Right ventricle myocardium inferior (tissue), 1 donor: ENCODE data around the gene CPPED1. TPM values are rescaled to one million over a fixed set of nuclear protein-coding genes. Genes with fewer than 3 reads are reported as not detected.
A peak's percentile ranks its signal among the peaks of the same experiment; 100 is the strongest.

Source experiments
- ATAC-seq: fragments of 200-7000 bp; cut with Tn5 transposase; one replicate; pipeline ENCODE4 v1.9.1; 2020; ENCODE audit warnings: mild to moderate bottlenecking, moderate library complexity
- DNase-seq: peaks from one replicate; pipeline ENCODE4 v3.0.0; 2021; ENCODE audit errors: missing footprints
- intact Hi-C: fragments of 100-400 bp; cut with DNase I; formaldehyde crosslinking; loops from one replicate; pipeline ENCODE4 v1.11.0; 2022
- total RNA-seq: library from RNA; stranded (reverse); fragmentation: NEBNext Ultra II Directional; extraction: Animal tissue kit (Norgen Biotek cat#: 25700); gene quantifications from one replicate; pipeline ENCODE4 v1.2.1, GENCODE V29; 2021
- donor health status: DM: no; HTN: yes; CAD: no; lungs with severe emphysema.

The CPPED1 gene
- total RNA-seq, 1 donor from 2014 or later = 14.3 TPM

DNA sequence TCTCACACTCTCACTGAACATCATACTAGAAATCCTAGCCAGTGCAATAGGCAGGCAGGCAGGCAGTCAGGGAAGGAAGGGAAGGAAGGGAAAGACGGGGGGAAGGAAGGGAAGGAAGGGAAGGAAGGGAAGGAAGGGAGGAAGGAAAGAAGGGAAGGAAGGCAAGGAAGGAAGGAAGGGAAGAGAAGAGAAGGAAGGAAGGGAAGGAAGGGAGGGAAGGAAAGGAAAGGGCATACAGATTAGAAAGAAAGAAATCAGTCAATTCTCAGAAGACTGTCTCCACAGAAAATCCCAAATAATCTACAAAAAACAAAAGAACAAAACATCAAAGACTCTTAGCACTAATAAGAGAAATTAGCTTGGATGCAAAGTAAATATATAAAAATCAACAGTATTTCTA, 93.9 kb downstream of the CPPED1 start:
- intact Hi-C loops = no loop called here
- ATAC-seq = no peak
- DNase-seq = no peak

DNA sequence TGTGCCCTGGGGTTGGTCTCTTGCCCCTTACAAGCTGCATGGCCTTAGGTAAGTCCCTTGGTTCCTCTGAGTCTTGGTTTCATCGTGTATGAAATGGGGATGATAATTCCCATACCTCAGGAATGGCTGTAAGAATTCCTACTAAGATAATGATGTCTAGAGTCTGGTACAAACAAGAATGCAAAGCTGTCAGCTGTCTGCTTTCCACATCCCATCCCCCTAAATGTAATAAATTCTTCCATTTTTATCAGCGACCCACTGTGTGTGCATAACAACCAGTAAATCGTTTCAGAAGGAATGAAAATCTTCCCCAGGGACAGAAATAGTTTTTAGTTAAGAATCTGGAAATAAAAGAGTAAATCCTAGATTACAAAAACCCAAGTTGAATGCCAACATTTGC, 95.4 kb downstream of the CPPED1 start:
- ATAC-seq (no peak), DNase-seq (no peak)
- intact Hi-C loops = no loop called here

DNA sequence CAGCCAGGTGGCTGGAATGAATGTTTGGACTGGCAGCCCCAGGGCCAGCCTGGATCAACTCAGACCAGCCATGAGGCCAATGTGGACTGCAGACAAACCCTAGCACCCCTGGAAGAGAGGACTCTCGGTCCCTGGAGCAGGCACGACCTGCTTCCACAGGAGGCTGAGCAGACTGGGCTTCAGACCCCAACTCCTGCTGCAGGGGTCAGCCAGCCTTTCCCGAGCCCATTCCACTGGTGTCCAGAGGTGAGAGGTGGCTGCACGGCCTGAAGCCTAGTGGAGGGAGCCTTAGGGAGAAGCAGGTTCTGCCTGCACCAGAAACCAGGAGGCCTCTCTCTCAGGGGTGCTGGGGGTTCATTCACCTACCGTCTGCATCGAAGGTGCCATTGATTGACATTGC, 97.1 kb downstream of the CPPED1 start:
- intact Hi-C loops = no loop called here
- ATAC-seq (no peak), DNase-seq (no peak)

DNA sequence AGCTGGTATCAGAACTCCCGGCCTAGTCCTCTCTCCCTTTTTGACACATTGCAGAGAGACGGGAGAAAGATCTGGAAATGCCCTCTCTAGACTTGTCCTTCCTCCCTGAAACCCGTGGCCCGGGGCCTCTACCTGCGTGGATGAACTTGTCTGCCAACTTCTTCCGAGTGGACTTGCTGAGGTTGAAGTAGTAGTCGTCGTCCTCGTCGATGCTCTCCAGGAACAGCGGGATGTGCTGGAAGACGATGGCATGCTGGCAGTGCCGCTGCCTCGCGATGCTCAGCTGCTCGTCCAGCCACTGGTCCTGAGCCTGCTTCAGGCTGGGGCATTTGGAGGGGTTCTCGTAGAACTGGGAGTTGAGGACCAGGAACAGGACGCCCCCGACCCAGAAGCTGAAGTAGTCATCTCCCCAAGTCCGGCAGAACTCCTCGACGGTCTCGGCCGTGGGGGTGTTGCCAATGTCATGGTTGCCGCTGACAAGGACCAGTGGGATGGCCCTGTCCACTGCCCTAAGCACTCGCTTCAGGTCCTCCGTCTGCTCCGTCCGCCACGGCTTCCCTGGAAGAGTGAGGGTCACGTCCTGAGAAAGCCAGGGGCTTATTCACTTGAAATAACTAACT, 99.1 kb downstream of the CPPED1 start:
- no peak for DNase-seq
- intact Hi-C loops = no loop called here
- ATAC-seq = no peak

DNA sequence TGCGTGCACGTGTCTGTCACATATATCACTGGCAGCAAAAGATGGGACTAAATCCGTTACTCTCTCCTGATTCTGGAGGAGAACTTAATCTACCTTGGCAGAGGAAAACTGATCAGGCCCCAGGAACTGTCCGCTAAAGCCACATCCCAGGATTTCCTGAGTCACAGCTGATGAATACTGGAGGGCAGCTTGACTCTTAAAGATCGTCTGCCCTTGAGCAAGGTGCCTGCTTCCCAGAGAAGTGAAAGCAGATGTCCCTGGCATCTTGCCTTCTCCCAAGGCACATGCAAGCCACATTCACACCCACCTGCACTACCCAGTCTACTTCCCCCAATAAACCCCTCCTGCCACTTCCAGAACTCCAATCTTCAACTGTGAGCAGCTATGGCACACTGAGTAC, 99.8 kb downstream of the CPPED1 start:
- DNase-seq = no peak
- no peak for ATAC-seq
- intact Hi-C loops = no loop called here

DNA sequence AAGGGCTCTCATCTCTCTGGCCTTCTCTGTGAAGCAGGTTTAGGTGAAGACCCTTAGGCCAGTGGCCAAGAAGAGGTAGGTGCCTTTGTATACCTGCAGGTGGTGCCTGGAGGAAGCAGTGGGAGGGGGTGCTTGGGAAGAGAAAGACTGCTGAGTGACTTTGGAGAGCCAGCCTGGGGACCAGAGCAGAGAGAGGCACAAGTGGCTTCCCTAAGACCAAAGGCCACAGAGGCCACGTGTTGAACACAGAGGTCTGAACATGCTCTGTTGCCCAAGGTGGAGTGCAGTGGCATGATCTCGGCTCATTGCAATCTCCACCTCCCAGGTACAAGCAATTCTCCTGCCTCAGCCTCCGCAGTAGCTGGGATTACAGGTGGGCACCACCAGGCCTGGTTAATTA, 103.5 kb downstream of the CPPED1 start:
- DNase-seq = no peak
- no peak for ATAC-seq
- intact Hi-C loops = no loop called here

DNA sequence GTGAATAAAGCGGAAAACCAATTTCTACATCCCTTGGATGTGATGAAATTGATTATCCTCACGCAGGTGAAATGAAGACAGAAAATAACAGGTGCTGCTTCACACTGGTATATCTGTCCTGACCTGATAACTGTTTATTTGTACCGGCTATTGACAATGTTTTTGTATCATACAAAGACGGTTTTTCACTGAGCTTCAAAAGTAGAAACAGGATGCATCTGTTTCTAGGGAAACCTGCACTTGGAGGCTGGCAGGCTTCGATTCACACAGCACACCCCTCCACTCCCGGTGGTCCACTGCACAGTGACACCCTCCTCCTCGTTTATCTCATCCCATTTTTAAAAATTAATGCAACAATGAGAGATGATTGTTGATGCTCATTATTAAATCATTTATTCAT, 104.5 kb downstream of the CPPED1 start:
- ATAC-seq (no peak), DNase-seq (no peak)
- intact Hi-C loops = loop anchor here (10.0 kb wide), 1 partner anchor 206 kb away; the partner anchor contains the start of gene SHISA9

DNA sequence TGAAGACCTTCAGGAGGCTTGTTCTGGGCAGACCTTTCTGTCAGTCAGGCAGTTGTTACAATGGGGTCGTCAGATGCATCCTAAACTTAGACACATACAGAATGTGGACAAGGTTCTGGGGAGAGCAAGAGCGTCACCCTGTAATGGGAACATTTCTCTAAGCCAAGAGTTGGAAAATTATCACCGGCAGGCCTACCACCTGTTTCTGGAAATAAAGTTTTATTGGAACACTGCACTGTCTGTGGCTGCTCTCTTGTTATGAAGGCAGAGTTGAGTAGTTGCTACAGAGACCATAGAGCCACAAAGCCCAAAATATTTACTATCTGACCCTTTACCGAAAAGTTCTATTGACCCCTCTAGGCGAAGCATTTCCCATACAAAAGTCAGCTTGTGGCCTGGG, 106.2 kb downstream of the CPPED1 start:
- DNase-seq (no peak), ATAC-seq (no peak)
- intact Hi-C loops = loop anchor here (10.0 kb wide), 1 partner anchor 207 kb away; the partner anchor contains the start of gene SHISA9

DNA sequence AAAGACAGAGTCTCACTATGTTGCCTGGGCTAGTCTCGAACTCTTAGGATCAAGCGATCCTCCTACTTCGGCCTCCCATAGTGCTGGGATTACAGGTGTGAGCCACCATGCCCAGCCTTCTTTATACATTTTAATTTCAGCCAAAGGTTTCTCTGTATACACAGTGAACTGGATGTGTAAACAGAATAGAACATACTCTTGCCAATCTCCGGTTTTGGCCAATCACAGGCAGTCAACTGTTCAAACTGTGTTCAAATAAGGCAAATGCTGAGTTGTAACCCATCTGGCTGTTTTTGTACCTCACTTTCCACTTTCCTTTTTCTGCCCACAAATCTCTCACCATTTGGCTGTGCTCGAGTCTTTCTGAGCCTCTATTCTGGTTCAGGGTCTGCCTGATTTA, 108.2 kb downstream of the CPPED1 start:
- ATAC-seq (no peak), DNase-seq (no peak)
- intact Hi-C loops = loop anchor here (10.0 kb wide), 1 partner anchor 209 kb away; the partner anchor contains the start of gene SHISA9

DNA sequence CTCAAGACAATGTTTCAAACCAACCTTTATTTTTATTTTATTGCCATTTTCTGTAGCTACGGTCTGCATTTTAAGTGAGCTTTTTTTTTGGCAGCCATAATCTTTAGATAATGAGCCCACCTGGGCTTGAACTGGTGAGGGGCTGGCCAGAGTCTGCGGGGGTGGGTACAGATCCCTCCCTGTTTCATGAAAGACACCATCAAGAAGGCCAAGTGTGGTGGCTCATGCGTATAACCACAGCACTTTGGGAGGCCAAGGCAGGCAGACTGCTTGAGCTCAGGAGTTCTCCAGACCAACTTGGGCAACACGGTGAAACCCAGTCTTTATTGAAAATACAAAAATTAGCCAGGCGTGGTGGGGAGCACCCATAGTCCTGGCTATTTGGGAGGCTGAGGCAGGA, 113.7 kb downstream of the CPPED1 start:
- intact Hi-C loops = loop anchor here (10.0 kb wide), 1 partner anchor 215 kb away; the partner anchor contains the start of gene SHISA9

DNA sequence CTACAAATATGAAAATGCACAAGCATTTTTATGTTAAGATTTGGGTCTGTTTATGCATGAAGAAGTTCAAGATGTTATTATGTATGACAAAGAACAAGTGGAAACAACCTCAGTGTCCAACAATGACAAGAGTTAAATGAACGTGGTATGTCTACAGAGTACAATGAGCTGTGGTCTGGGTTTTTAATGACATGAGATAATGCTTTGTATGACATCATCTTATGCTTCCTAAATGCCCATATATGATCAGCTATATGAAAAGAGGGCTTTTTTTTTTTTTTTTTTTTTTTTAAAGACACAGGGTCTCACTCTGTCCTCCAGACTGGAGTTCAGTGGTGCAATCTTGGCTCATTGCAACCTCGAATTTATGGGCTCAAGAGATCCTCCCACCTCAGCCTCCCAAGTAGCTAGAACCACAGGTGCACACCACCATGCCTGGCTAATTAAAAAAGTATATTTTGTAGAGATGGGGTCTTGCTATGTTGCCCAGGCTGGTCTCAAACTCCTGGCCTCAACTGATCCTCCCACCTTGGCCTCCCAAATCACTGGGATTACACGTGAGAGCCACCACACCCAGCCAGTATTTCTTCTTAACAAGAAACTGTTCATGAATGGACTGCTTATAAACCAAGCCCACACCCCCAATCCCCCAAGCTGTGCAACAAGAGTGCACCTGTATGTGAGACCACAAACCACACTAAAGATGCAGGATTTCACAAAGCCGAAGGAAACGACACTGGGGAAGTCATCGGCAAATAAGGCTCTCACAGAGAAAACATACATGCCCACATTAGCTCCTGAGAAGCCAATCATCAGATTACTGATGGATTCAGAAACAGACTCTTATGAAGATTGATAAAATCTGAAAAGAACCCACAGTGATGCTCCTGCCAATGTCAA, 114.5 kb downstream of the CPPED1 start:
- DNase-seq (no peak), ATAC-seq (no peak)
- intact Hi-C loops = no loop called here

More for the DNA sequence above, 113.7 kb downstream of the CPPED1 start:
- DNase-seq (no peak), ATAC-seq (no peak)

DNA sequence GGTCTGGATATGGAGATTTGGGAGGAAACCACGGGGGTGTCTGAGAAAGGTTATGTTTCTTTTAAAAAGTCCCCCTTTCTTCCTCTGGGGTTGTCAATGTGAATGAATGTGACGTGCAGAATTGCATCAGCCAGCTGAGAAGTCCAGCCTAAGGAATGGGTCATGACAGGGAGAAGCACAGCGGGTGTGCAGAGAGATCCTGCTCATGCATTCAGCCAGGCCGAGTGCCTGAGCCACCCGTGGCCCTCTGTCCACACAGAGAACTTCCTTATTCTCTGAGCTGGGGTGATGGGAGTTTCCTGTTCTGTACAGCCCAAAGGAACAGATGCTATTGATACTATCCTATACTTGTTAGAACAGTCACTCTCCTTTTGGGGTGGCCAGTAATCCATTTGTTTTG, 117.9 kb downstream of the CPPED1 start:
- ATAC-seq (no peak), DNase-seq (no peak)
- intact Hi-C loops = no loop called here

DNA sequence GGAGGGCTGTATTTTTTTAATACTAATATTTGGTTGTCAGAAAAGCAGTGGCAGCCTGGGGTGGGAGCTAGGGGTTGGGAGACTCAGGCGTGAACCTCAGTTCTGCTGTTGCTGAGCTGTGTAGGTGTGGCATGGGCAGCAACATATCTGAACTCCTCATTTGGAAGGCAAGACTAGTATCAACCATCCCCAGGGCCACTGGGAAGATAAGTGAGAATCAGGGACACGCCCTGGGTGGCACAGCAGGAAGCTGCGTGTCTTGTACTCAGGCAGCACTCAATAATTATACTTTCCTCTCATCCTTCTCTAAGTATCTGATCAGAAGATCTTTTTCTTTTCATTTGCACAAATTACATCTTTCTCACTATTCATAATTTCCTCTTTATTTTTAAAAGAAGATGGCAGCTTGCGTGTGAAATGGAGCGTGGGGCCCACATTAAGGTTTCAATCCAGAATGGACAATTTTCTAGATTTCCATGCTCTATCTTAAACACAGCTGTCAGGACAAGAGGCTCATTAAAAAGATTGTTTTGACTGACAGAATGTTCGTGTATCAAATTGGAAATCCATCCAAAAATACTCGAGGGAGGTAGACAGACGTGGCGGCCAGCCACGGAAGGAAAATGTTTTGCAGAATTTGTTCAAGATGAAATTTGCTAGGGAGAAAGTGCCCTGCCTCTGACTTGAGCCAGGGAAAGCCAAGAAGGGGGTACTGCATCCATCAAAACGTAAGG, 121.1 kb downstream of the CPPED1 start:
- DNase-seq (no peak), ATAC-seq (no peak)
- intact Hi-C loops = no loop called here

DNA sequence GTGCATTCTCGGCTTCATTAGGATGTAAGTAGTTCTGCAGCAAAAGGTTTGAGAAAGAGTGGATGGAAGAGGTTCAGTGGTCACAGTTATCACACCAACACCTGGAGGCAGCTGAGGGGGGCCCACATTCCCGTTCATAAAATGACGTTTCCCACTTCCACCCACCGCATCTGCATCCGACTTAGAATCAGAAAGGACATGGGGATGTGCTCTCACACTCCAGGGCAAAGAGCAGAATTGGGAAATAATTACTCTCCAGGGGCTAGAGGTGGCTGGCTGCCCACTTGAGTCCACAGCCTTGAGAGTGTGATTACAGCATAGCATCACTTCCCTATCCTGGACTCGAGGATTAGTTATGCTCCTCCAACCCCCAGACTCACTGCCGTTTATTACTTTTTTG, 122.0 kb downstream of the CPPED1 start:
- ATAC-seq = peak; percentile 76
- intact Hi-C loops = no loop called here
- DNase-seq = no peak

DNA sequence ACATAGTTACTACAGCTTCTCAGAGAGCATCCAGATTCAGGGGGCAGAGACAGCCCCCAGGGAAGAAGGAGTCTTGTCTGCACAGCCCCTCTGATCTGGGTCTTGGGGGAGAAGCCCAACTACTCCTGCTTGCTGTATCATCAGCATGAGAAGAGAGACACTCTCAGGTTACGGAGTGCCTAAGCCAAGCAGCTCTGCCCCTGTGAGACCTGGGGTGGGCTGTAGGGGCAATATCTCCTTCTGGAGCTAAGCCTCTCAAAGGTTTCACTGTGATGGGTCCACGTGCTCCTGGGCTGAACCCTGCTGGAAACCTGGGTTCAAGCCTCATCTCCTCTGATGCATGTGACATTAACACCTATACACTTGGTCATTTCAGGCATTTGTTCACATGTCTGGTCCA, 123.2 kb downstream of the CPPED1 start:
- intact Hi-C loops = no loop called here
- ATAC-seq = no peak
- no peak for DNase-seq

DNA sequence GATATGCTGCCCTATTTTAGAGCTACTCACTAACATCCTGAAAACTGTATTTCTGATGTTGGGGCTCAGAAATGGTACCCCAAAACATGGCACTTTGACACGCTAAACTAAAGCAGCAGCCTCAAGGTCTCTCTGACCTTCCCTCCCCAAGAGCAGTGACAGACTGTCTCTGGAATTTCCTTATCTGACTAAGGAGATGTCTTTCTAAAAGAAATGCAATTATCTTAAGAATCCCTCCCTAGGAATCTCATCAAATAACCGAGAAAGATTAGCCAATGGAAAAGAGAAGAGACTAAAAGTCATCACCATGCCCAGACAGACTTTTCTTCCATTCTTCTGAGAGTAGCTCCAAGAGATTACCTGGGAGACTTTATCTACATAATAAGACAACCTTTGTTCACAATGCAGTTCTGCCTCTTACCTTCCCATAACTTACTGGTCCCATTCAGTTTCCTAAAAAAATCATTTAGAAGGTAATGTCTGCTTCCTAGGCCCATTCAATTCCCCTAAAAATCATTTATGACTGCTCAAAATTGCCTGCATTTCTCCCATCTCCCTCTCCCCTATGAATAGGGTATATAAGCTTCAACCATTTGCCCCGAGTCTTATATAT, 123.9 kb downstream of the CPPED1 start:
- no peak for DNase-seq
- intact Hi-C loops = no loop called here
- no peak for ATAC-seq

DNA sequence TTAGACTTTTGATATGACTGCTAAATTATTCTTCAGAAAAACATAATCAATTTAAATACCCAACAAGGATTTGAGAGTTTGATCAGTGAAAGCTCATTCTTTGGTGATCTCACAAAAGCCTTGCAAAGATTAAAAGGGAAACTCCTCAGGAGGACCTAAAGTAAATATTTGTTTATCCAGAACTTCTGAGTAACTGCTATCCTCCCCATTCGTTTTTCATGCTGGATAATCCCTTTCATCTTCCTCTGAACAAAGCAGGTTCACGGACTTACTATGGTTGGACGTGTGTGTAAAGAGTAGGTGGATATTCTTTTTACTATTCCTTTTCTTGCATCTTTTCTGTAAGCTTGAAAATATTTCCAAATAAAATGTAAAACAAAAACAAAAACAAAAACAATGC, 124.7 kb downstream of the CPPED1 start:
- no peak for ATAC-seq
- intact Hi-C loops = no loop called here
- DNase-seq = no peak

DNA sequence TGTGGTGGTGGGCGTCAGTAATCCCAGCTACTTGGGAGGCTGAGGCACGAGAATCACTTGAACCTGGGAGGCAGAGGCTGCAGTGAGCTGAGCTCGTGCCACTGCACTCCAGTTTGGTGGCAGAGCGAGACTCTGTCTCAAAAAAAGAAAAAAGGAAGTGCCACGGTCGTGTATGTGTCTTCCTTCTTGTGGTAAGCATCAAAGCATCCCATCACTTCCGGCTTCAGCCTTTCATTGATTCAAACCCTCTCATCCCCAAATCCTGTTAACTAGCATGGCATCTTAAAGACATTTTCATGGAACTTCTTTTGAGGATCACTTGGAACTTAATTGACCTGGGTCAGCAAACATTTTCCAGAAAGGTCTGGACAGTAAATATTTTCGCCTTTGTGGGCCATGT, 126.2 kb downstream of the CPPED1 start:
- intact Hi-C loops = no loop called here
- DNase-seq (no peak), ATAC-seq (no peak)

DNA sequence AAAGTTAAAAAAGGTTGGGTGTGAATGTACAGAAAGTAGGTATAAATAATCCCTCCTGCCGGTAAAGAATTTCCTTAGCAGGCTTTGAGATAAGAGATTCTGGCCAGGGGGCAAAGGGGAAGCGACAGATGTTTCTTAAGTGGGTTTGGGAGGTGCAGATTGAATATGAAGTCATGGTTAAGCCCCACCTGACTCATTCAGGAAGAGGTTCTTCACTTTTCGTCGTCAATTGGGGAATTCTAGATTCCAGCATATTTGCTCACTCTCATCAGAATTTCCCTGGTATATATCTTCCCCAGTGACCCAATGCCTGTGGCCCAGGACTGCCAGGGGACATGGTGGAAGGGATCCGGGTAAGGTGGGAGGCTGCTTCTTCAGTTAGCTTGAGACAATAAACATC, 127.8 kb downstream of the CPPED1 start:
- DNase-seq (no peak), ATAC-seq (no peak)
- intact Hi-C loops = no loop called here
